Measurements from ENCODE around the gene FCRL6.

FCRL6 gene

GRCh38 chr1:159838715-159839114, 36.6 kb downstream of the FCRL6 start:
- DNase-seq = no peak

DNA sequence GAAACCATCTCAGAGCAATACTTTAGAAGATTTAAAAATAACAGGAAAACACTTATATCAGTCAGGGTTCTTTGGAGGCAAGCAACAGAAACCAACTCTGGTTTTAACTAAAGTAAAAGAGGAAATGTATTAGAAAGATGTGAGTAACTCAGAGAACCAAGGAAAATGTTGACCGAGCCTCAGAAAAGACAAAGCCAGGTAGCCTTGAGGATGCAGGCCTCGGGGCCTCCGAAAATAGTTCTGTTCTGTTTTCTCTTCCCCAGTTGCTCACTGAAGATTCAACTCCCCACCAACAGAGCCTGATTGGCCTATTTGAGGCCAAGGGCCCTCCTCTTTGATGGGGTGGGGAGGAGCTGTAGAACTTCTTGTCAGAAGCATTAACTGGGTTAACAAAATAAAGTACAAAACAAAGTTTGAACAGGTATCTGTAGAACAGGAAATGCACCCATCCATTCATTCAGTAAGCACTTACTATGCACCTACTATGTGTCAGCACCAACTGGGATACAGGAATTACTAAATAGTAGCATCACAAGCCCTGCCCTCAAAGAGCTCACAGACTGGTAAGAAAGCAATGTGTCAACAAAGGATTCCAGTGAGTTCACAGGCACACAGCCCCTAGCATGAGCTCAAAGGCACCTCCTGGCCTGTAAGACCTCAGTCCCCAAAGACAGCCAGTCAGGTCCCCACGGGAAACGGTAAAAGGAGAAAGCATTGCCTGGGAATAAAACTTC, 37.1 kb downstream of the FCRL6 start:
- DNase-seq = no peak

GRCh38 chr1:159841749-159842148, 39.6 kb downstream of the FCRL6 start:
- DNase-seq = no peak

DNA sequence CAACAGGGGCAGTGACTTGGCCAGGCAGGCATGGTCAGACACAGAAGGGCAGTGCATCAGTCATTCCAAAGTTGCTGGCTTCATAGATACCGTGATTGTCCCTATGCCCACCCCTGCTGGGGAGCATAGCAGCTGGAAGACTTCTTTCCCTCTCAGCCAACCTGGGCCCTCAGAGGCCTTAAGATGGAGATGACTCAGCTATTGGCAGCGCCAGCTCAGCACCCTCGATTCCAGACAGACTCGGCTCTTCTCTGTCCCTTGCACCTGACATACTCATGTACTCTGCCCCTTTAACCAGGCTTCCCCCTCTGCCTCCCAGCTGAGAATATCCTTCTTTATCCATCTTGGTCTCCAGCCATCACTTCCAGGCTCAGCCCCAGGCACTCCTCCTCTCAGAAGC, 41.3 kb downstream of the FCRL6 start:
- DNase-seq = no peak

DNA sequence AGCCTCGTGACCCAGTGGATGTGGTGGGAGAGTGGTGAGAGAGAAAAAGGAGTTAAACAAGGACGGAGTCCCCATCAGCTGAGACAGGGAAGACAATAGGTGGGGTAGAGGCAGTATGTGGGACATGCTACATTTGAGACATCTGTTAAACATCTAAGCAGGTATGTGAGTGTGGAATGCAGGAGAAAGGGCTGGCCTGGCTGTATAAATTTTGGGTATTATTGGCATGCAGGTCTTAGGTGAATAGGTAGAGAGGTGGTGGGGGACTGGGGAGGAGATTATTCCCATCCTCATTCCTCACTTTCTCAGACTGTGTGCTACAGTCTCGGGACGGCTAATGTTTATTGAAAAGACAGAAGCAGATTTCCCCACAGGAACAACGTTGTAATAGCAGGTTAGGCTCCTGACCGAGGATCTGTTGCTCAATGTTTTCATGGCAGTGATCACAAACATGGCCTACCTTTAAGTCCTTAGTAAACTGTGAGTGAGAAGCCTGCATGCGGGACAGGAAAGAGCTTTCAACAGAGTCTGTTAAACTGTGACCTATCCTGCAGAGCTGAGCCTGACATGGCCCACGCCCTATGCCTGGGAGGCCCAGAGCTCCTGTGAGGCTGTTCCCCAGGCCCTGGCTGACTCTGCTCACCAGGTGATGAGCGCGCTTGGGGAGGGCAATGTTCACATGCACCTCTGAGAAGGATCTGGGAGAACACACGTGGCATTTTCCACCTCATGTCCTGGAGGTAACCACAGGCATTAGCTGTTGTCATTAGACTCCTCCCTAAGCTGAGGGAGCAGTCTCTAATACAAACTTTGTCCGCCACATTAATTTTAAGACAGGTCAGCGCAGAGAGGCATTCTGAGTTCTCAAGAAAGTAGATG, 43.8 kb downstream of the FCRL6 start:
- DNase-seq = no peak

- no peak for DNase-seq
These were observed 45.1 kb downstream of the FCRL6 start for GRCh38 chr1:159847231-159847630.

DNA sequence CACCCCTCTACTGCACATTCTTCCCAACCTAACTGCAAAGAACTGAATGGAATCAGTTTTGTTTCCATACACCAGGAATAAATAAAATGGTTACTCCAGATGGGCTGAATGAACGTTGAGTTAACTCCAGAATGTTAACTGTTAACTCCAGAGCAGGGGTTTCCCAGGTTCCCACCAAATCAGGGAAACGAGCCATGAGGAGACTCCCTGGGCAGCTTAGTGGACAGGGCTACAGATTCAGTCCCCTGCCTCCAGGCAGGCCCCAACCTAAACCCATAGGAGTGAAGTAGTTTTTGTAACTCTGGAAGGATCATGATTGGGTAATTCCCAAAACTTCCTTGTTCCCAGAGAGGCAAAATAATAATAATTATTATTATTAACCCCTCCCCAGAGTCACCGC, 46.2 kb downstream of the FCRL6 start:
- no peak for DNase-seq

- no peak for DNase-seq
These were observed 47.6 kb downstream of the FCRL6 start for GRCh38 chr1:159849626-159850366.

- DNase-seq = no peak
These were observed 49.2 kb downstream of the FCRL6 start for GRCh38 chr1:159851407-159851806.

GRCh38 chr1:159853417-159854115, 51.4 kb downstream of the FCRL6 start:
- no peak for DNase-seq

DNA sequence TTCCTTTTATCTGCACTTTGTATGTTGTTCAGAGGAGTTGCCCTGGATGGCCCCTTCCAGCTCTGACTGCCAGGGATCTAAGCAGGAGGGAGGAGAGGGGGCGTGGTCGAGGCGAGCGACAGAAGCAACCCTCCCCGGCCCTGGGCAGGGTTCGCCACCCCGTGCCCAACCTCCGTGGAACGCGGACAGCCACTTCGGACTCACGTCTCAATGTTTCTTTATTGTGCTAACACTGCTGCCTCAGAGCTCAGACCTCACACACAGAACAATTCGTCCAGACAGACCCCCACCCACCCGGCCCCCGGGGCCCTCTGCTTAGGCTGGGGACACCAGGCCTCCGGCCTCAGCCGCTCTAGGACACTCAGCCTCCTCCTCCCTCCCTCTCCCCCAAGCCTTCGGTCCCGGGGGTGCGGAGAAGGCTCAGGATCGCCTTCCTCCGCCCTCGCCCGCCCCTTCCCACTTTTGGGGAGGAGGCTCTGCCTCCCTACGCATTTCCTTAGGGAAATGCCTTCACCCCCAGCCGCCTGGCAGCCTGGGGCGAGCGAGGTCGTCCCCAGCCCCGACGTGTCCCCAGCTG, 52.0 kb downstream of the FCRL6 start:
- DNase-seq = peak; percentile 29

- DNase-seq = peak; percentile 74
These were observed 52.6 kb downstream of the FCRL6 start for GRCh38 chr1:159854693-159855192.

DNA sequence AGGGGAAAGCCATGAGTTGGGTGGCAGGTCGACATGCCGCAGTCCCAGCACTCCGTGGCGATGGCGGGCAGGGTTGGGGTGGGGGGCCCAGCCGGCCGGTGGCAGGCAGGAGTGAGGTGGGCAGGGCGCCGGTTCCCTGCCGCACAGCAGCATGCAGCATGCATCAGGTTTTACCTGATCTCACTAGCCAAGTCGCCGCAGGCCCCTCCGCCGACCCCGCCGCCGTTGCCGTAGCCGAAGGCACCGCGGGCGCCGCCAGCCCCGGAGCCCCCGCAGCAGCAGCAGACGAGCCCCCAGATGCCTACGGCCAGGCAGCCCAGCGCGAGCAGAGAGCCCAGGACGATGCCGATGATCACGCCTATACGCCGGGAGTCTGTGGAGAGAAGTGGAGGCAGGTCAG, 53.5 kb downstream of the FCRL6 start:
- DNase-seq = no peak

DNA sequence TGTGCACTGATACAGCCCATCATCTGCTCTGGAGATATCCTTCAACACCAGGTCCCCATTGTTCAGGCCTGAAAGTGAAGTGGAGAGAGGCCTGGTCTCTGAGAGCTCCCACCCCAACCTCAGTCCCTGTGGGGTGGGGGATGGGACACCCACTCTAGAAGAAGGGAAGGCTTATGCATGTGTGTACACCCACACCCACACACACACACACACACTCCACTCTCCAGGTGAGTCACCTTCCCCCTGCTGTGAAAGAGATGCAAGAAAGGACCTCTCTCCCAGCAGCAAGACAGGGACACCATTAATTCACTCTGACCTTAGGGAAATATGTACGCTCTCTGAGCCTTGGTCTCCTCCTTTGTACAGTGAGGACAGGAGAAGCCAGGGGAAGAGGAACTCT, 54.4 kb downstream of the FCRL6 start:
- no peak for DNase-seq

DNA sequence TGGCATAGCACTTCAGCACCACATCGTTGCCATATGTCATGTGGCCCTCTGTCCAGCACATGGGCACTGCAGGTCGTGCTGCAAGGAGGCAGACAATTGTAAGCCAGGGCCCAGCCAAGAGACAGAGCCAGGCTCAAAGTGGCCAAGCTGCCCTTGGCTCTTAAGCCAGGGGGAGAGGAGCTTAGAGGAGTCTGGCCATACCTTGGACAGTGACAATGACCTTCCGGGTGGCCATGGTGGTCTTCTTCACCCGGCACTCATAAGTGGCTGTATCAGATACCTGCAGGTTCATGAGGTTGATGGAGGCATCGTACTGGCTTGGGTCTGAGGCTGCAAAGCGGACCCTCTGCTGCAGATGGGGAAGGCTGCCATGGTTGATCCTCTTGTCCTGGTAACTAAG, 55.7 kb downstream of the FCRL6 start:
- no peak for DNase-seq

DNA sequence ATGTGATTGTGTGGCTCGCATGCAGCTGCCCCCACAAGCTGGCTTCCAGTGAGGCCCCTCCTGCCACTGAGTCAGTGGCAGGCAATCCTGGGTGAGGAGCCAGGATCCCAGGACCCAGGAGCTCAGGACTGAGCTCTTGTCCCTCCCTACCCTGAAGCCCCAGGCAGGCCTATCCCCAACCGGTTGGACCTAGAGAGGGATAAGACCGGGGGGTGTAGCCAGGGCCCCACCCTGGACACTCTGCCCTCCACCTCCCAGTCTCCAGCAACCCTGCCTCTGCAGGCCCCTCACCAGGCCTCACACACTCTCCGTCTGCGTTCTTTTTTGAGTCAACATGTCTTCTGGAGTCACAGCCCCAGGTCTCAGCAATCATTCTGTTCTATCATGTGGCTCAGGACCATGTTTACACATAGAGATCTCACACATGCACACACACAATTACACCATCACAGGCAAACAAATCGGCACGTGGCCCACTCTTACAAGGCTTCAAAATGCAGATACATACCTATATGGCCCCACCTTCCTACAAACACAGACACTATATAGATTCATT, 57.7 kb downstream of the FCRL6 start:
- no peak for DNase-seq

GRCh38 chr1:159860456-159860855, 58.3 kb downstream of the FCRL6 start:
- peak; percentile 45 for DNase-seq

DNA sequence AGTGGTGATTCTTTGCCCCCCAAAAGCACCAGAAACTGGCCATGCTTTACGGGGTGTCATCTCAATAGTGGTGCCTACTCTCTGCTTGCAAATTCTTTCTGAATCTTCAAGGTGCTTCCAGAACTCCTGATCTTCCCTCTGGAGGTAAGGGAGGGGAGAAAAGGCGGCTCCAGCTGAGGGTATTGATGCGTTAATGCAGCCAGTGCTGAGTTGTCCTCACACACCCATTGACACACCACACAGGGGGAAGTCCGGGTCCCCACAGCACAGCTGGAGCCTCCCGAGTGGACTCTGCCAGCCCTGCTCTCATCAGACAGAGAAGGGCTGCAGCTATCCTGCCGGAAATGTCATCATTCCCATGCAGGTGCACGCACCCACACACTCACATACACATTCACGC, 59.1 kb downstream of the FCRL6 start:
- DNase-seq = no peak

GRCh38 chr1:159862031-159862430, 59.9 kb downstream of the FCRL6 start:
- peak; percentile 8 for DNase-seq

GRCh38 chr1:159862557-159862956, 60.4 kb downstream of the FCRL6 start, which contains the start of gene VSIG8:
Gene VSIG8, minus strand, starts transcription at chr1:159862657. Its CDS starts 136 bp downstream, at chr1:159862521.
- no peak for DNase-seq

GRCh38 chr1:159864262-159864661, 62.1 kb downstream of the FCRL6 start:
- no peak for DNase-seq
